ENCODE results near the gene MS4A10. TPM values are rescaled to one million over a fixed set of nuclear protein-coding genes. Genes with fewer than 3 reads are reported as not detected.

Gene MS4A10
- total and polyA plus RNA-seq, 2 donors (not counting 1 experiment from before 2014, with no cell fraction given) = not detected

DNA sequence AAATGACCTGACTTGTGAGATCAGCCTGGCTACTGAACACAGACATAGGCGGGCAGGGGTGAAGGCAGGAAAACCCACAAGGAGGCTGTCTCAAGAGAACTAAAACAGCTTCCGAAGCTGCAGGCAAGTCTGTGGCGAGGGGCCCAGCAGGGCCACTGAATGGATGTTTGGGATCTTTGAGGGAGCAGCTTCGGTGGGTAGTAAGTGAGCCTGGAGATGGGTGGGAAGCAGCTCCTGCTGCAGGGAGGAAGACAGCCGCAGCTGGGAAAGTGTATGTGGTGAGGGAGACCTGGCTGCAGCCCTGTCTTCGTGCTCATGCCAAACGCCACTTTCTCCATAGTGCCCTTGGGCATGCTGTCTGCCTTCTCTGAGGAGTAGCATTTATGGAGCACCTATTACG is 60.2 kb downstream of the MS4A10 start:
- H3K4me1 Mint-ChIP-seq = peaks cover 47% of the 10 kb centered on the region
- intact Hi-C loops (cut with micrococcal nuclease) = no loop called here

GRCh38 chr11:60847281-60847680 is 62.1 kb downstream of the MS4A10 start:
- no peak overlapping the region for H3K9ac ChIP-seq (ENCODE audit: low read length)
- peaks cover 24 to 25% of the 10 kb centered on the region in 2 donors for H3K4me1 ChIP-seq (ENCODE audit: control insufficient read depth in 2 of 2, insufficient read depth in 2 of 2, low read length in 2 of 2)
- H3K4me1 Mint-ChIP-seq = peaks cover 32% of the 10 kb centered on the region
- peaks cover 19% of the 10 kb centered on the region for H3K79me2 ChIP-seq (ENCODE audit: control insufficient read depth, insufficient read depth, low read length)
- no peak overlapping the region for H3K27ac ChIP-seq (ENCODE audit: low read length in 2 of 2)
- H3K27me3 ChIP-seq (replicated peaks in 1 of 4; ENCODE audit: control extremely low read depth in 1 of 4, control insufficient read depth in 3 of 4, insufficient read depth in 4 of 4, low read length in 3 of 4) = no peaks in the 10 kb centered on the region
- no peak overlapping the region for H3K27ac Mint-ChIP-seq
- H3K9me3 Mint-ChIP-seq (ENCODE audit: insufficient read depth) = no peaks in the 10 kb centered on the region
- no peaks in the 10 kb centered on the region for H3K9me3 ChIP-seq (ENCODE audit: control extremely low read depth in 1 of 3, control insufficient read depth in 2 of 3, insufficient read depth in 1 of 3, low read length in 2 of 3)
- H3K4me3 Mint-ChIP-seq = no peak overlapping the region
- ATAC-seq (ENCODE audit: low read depth) (no peak), DNase-seq (no peak)
- no peak overlapping the region for H3K4me2 ChIP-seq (replicated peaks; ENCODE audit: low read depth, low read length, poor library complexity, severe bottlenecking)
- H3K36me3 ChIP-seq (replicated peaks in 1 of 2; ENCODE audit: control extremely low read depth in 1 of 2, control insufficient read depth in 1 of 2, extremely low read depth in 1 of 2, insufficient read depth in 2 of 2, low read length in 1 of 2) = peaks cover 0 to 46% of the 10 kb centered on the region in 2 experiments
- H3K27me3 Mint-ChIP-seq = no peaks in the 10 kb centered on the region
- ChIA-PET CTCF (interaction anchor here (1.5 kb wide), 1 partner anchor 52 kb away, joined by 4 read pairs; no protein-coding TSS in a partner anchor), POLR2A (no interaction called here)
- WGBS (ENCODE audit: insufficient coverage) = 80% methylated on average over 13 of the region's 13 CpGs
- intact Hi-C loops (cut with micrococcal nuclease) = no loop called here
- H2AFZ ChIP-seq (ENCODE audit: insufficient read depth, low read depth, low read length, poor library complexity, severe bottlenecking) = no peak overlapping the region
- no peaks in the 10 kb centered on the region for H4K20me1 ChIP-seq (ENCODE audit: control insufficient read depth, insufficient read depth, low read length, poor library complexity, severe bottlenecking)
- TF ChIP-seq EZH2 (IDR thresholded peaks at IDR 0.05; ENCODE audit: borderline replicate concordance, insufficient read depth, low read depth, low read length, poor library complexity, severe bottlenecking) = no peak
- no peak for TF ChIP-seq CTCF (IDR thresholded peaks at IDR 0.05)
- no peak overlapping the region for H3K4me3 ChIP-seq (ENCODE audit: control extremely low read depth in 1 of 5, extremely low read depth in 1 of 5, insufficient read depth in 1 of 5, low read depth in 2 of 5, low read length in 4 of 5)

More for the DNA sequence above, 60.2 kb downstream of the MS4A10 start:
- H3K27ac ChIP-seq (ENCODE audit: low read length in 2 of 2) = no peak overlapping the region
- H3K36me3 ChIP-seq (replicated peaks in 1 of 2; ENCODE audit: control extremely low read depth in 1 of 2, control insufficient read depth in 1 of 2, extremely low read depth in 1 of 2, insufficient read depth in 2 of 2, low read length in 1 of 2) = peaks cover 0 to 27% of the 10 kb centered on the region in 2 experiments
- H3K4me2 ChIP-seq (replicated peaks; ENCODE audit: low read depth, low read length, poor library complexity, severe bottlenecking) = no peak overlapping the region
- no peak overlapping the region for H3K9ac ChIP-seq (ENCODE audit: low read length)
- ATAC-seq (ENCODE audit: low read depth) = no peak
- ChIA-PET CTCF (interaction anchor here (1.2 to 1.4 kb wide), 2 partner anchors 13 to 15 kb away, joined by 4 to 7 read pairs; no protein-coding TSS in a partner anchor), POLR2A (no interaction called here)
- Mint-ChIP-seq H3K9me3 (ENCODE audit: insufficient read depth) (no peaks in the 10 kb centered on the region), H3K27ac (no peak overlapping the region), H3K27me3 (no peaks in the 10 kb centered on the region), H3K4me3 (peak overlapping the region; percentile 5)
- no peak overlapping the region for H2AFZ ChIP-seq (ENCODE audit: insufficient read depth, low read depth, low read length, poor library complexity, severe bottlenecking)
- peaks cover 34% of the 10 kb centered on the region for H3K79me2 ChIP-seq (ENCODE audit: control insufficient read depth, insufficient read depth, low read length)
- no peaks in the 10 kb centered on the region for H3K9me3 ChIP-seq (ENCODE audit: control extremely low read depth in 1 of 3, control insufficient read depth in 2 of 3, insufficient read depth in 1 of 3, low read length in 2 of 3)
- H3K4me3 ChIP-seq (ENCODE audit: control extremely low read depth in 1 of 5, extremely low read depth in 1 of 5, insufficient read depth in 1 of 5, low read depth in 2 of 5, low read length in 4 of 5) = no peak overlapping the region
- no peak for TF ChIP-seq EZH2 (IDR thresholded peaks at IDR 0.05; ENCODE audit: borderline replicate concordance, insufficient read depth, low read depth, low read length, poor library complexity, severe bottlenecking)
- no peak for DNase-seq
- no peaks in the 10 kb centered on the region for H3K27me3 ChIP-seq (replicated peaks in 1 of 4; ENCODE audit: control extremely low read depth in 1 of 4, control insufficient read depth in 3 of 4, insufficient read depth in 4 of 4, low read length in 3 of 4)
- H3K4me1 ChIP-seq (ENCODE audit: control insufficient read depth in 2 of 2, insufficient read depth in 2 of 2, low read length in 2 of 2) = peaks cover 32 to 33% of the 10 kb centered on the region in 2 donors
- no peaks in the 10 kb centered on the region for H4K20me1 ChIP-seq (ENCODE audit: control insufficient read depth, insufficient read depth, low read length, poor library complexity, severe bottlenecking)
- 93% methylated on average over 7 of the region's 8 CpGs for WGBS (ENCODE audit: insufficient coverage)

Data from B cell (primary cell).